HK-2 (cell line): ENCODE data around the gene GPR83.
"Not testable (repeated sequence)": the region's sequence is repeated elsewhere in the genome, so short reads cannot be mapped to it uniquely, and the experiment has no call there.

Source experiments
- DNase-seq: peaks from one replicate; pipeline ENCODE4 v3.0.0-alpha.2; 2018; ENCODE audit not compliant: unreplicated experiment

GPR83 gene

GRCh38 chr11:94400839-94401772, at the start of gene GPR83:
Gene GPR83, minus strand, starts transcription at chr11:94401419. Its CDS starts 172 bp downstream, at chr11:94401247.
- no peak for DNase-seq

- DNase-seq, result no peak
These were observed 48.8 kb upstream of the GPR83 start for GRCh38 chr11:94450048-94450447.

- no peak for DNase-seq
These were observed 48.2 kb upstream of the GPR83 start for GRCh38 chr11:94449437-94449836.

GRCh38 chr11:94449029-94449428, 47.8 kb upstream of the GPR83 start:
- DNase-seq, result no peak

- DNase-seq, result no peak
These were observed 45.9 kb upstream of the GPR83 start for GRCh38 chr11:94447149-94447548.

- DNase-seq, result no peak
These were observed 44.4 kb upstream of the GPR83 start for GRCh38 chr11:94445641-94446040.

GRCh38 chr11:94433049-94433448, 31.8 kb upstream of the GPR83 start:
- no peak for DNase-seq

- DNase-seq, result no peak
These were observed 23.4 kb upstream of the GPR83 start for GRCh38 chr11:94424662-94425061.

GRCh38 chr11:94424011-94424410, 22.8 kb upstream of the GPR83 start:
- no peak for DNase-seq

- DNase-seq, result no peak
These were observed 22.3 kb upstream of the GPR83 start for GRCh38 chr11:94423507-94423906.

- no peak for DNase-seq
These were observed 17.0 kb upstream of the GPR83 start for GRCh38 chr11:94418123-94418765.

- DNase-seq, result no peak
These were observed 16.3 kb upstream of the GPR83 start for GRCh38 chr11:94417386-94417987.

GRCh38 chr11:94405062-94405833, 4.0 kb upstream of the GPR83 start:
- DNase-seq, result no peak

GRCh38 chr11:94402355-94402754, 1.1 kb upstream of the GPR83 start:
- no peak for DNase-seq

- no peak for DNase-seq
These were observed 600 bp upstream of the GPR83 start for GRCh38 chr11:94401773-94402265.

- DNase-seq, result no peak
These were observed 771 bp downstream of the GPR83 start for GRCh38 chr11:94400457-94400838.

- no peak for DNase-seq
These were observed 1.2 kb downstream of the GPR83 start for GRCh38 chr11:94400050-94400449.

- DNase-seq, result no peak
These were observed 3.1 kb downstream of the GPR83 start for GRCh38 chr11:94398101-94398500.

GRCh38 chr11:94396282-94396681, 4.9 kb downstream of the GPR83 start:
- no peak for DNase-seq

- not testable (repeated sequence) for DNase-seq
These were observed 9.3 kb downstream of the GPR83 start for GRCh38 chr11:94391937-94392336.

GRCh38 chr11:94379613-94380012, 21.6 kb downstream of the GPR83 start:
- no peak for DNase-seq

- DNase-seq, result no peak
These were observed 24.4 kb downstream of the GPR83 start for GRCh38 chr11:94376841-94377240.
